T follicular helper cell (primary cell): ENCODE measurements around the gene ALG9.

Experiments used
- DNase-seq: peaks from one replicate; pipeline ENCODE4 v3.0.0-alpha.2; 2020; ENCODE audit warnings: low read depth

ALG9 gene

DNA sequence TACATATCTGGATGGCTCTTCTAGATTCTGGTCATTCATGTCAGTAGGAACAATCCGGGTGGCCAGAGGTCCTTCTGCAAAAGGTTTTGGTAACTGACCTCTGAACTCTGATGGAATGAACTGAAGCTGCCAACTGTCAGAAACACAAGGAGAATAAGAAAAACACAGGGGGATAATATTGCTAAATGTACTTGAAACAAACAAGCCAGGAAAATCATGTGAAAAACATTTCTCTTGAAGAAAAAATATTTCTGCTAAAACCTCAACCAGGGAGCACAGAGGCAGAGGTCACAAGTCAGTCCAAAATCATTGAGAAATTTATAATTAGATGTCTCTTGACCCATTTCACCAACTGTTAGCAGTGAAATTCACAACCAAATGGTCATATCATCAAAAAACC lies 35.2 kb downstream of the ALG9 start:
- no peak for DNase-seq

DNA sequence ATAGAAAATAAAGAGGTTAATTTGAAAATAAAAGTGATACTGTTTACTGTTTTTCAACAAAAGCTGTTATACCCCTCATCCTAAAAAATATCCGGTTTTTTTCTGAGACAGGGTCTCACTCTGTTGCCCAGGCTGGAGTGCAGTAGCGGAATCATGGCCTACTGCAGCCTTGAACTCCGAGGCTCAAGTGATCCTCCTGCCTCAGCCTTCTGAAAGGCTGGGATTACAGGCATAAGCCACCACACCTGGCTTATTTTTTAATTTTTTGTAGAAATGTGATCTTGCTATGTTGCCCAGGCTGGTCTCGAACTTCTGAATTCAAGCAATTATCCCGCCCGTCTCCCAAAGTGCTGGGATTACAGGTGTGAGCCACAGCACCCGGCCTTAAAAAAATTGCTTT lies 35.7 kb downstream of the ALG9 start:
- no peak for DNase-seq

GRCh38 chr11:111834432-111835163 lies 36.8 kb downstream of the ALG9 start:
- no peak for DNase-seq

DNA sequence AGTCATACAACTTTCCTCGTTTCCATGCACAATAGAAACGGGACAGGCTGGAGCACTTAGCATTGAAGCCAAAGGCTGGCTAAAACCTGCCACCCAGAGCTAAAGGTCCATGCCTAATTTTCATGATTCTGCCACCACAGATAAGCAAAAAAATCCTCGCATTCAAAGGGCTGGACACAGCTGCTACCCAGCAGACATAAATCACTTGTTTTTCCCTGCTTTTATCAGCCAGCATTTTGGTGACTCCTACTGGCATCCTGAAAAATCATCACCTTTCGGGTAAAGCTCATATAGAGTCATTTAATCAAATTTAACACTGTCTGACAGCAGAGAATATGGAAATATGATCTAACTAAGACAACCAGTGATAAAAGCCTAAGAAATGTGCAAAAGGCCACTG lies 37.9 kb downstream of the ALG9 start:
- DNase-seq: no peak

- DNase-seq: no peak
Observed at GRCh38 chr11:111829185-111829968, 42.0 kb downstream of the ALG9 start.

DNA sequence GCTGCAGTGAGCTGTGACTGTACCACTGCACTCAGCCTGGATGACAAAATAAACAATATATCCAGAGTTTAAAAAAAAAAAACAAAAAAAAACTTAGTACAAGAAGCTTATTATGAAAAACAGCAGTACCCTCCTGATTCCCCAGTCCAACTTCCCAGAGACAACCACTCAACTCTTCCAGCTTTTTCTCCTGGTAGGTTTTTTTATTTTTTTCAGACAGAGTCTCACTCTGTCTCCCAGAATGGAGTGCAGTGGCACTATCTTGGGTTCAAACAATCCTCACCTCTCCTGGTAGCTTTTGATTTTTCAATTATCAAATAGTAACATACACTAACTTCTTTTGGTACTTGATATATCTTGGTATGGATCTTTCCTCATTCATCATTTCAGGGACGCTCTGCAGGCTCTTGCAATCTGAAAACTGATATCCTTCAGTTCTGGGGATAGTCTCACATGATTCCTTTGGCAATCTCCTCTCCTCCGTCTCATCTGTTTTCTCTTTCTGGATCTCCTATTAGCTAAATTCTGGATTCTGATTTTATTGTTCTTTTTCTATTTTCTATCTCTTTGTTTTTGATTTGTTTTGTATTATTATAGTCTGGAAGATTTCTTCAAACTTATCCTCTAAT lies 44.9 kb downstream of the ALG9 start:
- no peak for DNase-seq

DNA sequence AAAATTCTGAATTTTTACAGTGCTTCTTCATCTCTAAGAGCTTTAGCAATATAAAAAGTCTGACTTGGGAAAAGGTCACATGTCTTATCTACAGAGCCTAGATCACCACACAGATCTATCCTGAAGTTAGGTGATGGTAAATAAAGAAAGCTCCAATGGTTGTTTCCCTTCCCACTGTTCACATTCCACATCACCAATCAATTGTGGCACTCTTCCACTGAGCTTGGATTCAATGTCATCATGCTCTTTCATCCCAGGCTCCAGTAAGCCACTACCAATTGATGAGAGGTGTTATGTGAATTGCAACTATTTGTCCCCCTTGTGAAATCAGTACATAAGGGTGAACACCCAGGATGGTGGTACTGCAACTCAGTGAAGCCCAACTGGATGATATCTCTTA lies 47.8 kb downstream of the ALG9 start:
- DNase-seq: no peak

DNA sequence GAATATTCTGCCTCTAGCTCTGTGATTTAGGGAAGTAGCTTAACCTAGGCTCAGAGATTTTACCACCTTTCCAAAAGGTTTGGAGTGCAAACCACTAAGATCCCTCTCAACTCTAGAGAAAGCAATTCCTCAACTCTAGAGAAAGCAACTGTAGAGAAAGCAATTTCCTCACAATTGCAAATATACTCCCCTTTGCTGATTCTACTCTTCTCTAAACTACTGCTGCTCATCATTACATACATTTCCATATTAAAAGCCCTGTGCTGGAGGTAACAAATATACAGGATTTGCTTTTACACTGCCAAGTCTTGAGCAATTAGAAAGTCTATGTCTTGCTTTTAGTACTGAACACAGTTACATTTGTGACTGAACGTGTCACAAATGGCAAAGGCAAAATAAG lies 48.2 kb downstream of the ALG9 start:
- DNase-seq: no peak

DNA sequence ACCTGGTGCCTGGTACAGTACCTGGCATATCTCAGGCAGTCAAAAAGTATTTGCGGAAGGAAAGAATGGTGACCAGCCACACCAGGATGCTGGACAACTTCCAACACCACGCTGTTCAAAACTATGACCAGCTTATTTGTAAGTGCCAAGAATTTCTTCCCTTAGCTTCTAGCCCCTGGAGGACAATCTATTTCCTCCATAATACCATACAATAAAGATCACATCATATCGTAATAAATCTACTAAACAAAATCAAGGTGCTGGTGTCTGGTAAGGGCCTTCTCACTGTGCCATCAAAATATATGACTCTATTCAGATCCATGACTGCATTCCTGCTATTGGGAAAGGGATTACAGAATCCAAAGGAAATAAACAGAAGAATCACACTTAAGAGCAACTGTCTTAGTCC lies 51.5 kb downstream of the ALG9 start:
- no peak for DNase-seq

GRCh38 chr11:111819161-111819828 lies 52.1 kb downstream of the ALG9 start:
- no peak for DNase-seq

DNA sequence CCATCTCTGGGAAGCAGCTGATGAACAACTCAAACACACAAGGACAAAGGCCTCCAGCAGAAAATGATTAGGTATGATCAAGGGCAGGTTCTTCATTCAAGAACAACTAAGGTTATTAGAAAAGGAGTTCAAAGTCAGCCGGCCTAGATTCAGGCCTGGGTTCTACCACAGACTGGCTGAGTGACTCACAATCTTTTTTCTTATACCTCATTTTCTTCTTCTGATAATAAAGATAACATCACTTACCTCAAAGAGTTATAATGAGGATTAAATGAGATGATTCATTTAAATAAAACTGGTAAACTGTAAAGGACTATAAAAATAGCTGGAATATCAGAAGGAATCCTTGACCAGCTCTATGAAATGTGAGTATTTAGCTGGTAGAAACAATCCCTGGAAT lies 55.9 kb downstream of the ALG9 start:
- no peak for DNase-seq

GRCh38 chr11:111814557-111815320 lies 56.6 kb downstream of the ALG9 start:
- DNase-seq: no peak

DNA sequence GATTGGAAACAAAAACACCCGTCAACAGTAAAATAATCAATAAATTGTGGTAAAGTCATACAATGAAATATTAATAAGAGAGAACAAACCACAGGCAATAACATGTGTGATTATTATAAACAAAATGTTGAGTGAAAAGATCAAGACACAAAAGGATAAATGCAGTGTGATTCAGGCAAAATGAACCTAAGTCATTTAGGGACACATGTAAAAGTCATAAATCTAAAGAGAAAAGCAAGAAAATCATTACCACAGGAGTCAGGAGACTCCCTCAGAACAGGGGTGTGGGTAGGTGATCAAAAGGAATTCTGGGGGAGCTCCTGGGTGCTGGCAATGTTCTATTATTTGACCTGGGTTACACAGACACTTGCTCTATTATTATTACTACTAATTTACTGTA lies 57.3 kb downstream of the ALG9 start:
- DNase-seq: no peak

GRCh38 chr11:111812211-111812610 lies 59.2 kb downstream of the ALG9 start:
- DNase-seq: no peak

- no peak for DNase-seq
Observed at GRCh38 chr11:111811445-111811844, 59.9 kb downstream of the ALG9 start.

- no peak for DNase-seq
Observed at GRCh38 chr11:111808834-111809233, 62.5 kb downstream of the ALG9 start.

- no peak for DNase-seq
Observed at GRCh38 chr11:111808063-111808588, 63.3 kb downstream of the ALG9 start.

DNA sequence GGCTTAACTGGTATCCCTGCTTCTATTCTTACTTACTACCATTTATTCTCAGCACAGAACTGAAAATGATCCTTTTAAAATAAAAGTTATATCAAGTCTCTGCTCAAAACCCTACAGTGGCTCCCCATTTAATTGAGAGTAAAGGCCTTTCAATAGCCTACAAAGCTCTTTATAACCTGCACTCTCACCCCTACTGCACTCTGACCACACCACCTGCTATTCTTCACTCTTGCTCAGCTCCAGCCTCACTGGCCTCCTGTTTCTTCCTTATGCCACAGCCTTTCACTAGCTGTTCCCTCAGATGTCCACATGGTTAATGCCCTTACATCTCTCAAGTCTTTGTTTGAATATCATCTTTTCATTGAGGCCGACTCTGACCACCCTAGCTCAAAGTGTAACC lies 64.3 kb downstream of the ALG9 start:
- DNase-seq: no peak

- no peak for DNase-seq
Observed at GRCh38 chr11:111801135-111801534, 70.2 kb downstream of the ALG9 start.

GRCh38 chr11:111798279-111798678 lies 73.1 kb downstream of the ALG9 start:
- DNase-seq: no peak

DNA sequence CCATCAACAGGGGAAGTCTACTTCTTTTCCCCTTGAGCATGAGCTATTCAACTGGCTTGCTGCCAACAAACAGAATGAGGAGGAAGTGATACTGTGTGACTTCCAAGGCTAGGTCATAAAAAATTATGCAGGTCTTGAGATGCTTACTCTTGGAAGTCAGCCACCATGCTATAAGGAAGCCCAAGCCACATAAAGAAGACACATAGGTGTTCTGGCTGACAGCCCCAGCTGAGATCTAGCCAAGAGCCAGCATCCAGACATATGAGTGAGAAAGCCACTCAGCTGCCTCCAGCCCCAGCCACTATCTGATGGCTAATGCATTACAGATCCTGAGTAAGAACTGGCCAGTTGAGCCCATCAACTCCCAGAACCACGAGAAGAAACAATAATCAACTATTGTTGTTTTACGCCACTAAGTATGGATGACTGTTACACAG lies 74.2 kb downstream of the ALG9 start:
- no peak for DNase-seq
